HG03521 (cell line): Measurements from ENCODE around the gene CXorf66.
"Not testable (repeated sequence)": the region's sequence is repeated elsewhere in the genome, so short reads cannot be mapped to it uniquely, and the experiment has no call there.

ENCODE experiments used
- ATAC-seq: cut with Tn5 transposase; IDR thresholded peaks from one replicate; pipeline ENCODE4 v1.9.1; 2021; ENCODE audit warnings: mild to moderate bottlenecking, moderate library complexity; ENCODE audit not compliant: unreplicated experiment

The CXorf66 gene

GRCh38 chrX:139930401-139930800, 34.9 kb downstream of the CXorf66 start:
- ATAC-seq = no peak

GRCh38 chrX:139929876-139930275, 35.4 kb downstream of the CXorf66 start:
- no peak for ATAC-seq

- no peak for ATAC-seq
Measured at GRCh38 chrX:139924696-139925095, 40.6 kb downstream of the CXorf66 start.

GRCh38 chrX:139924069-139924695, 41.1 kb downstream of the CXorf66 start:
- no peak for ATAC-seq

- ATAC-seq = not testable (repeated sequence)
Measured at GRCh38 chrX:139921142-139921541, 44.2 kb downstream of the CXorf66 start.

GRCh38 chrX:139920316-139920715, 45.0 kb downstream of the CXorf66 start:
- no peak for ATAC-seq

- no peak for ATAC-seq
Measured at GRCh38 chrX:139914421-139914820, 50.9 kb downstream of the CXorf66 start.

GRCh38 chrX:139909712-139910111, 55.6 kb downstream of the CXorf66 start:
- no peak for ATAC-seq

GRCh38 chrX:139907078-139907477, 58.2 kb downstream of the CXorf66 start:
- ATAC-seq = no peak

GRCh38 chrX:139905743-139906142, 59.6 kb downstream of the CXorf66 start:
- ATAC-seq = no peak
